Measurements from ENCODE around the gene IKZF4. TPM values are rescaled to one million over a fixed set of nuclear protein-coding genes. Genes with fewer than 3 reads are reported as not detected.

IKZF4 gene
- total RNA-seq, 1 donor: 2.5 TPM

GRCh38 chr12:56080556-56081138 lies 59.8 kb downstream of the IKZF4 start:
- peak overlapping the region; percentile 97 for H3K4me2 ChIP-seq (ENCODE audit: insufficient read depth, low read length)
- H3K4me1 ChIP-seq (ENCODE audit: insufficient read depth, low read length): peaks cover 9% of the 10 kb centered on the region
- no peak overlapping the region for H3K27ac ChIP-seq (ENCODE audit: low read depth, low read length)
- DNase-seq (ENCODE audit: insufficient read length, low spot score, missing footprints): peak; percentile 42
- peak overlapping the region; percentile 79 for H3K4me3 ChIP-seq (ENCODE audit: insufficient read depth, low read length)
- H3K9me3 ChIP-seq (ENCODE audit: low read depth, low read length): no peaks in the 10 kb centered on the region
- no peaks in the 10 kb centered on the region for H4K20me1 ChIP-seq (ENCODE audit: insufficient read depth, low read length)
- no peaks in the 10 kb centered on the region for H3K79me2 ChIP-seq (ENCODE audit: insufficient read depth, low read length)
- peaks cover 25% of the 10 kb centered on the region for H3K27me3 ChIP-seq (ENCODE audit: insufficient read depth, low read length)
- H3K36me3 ChIP-seq (ENCODE audit: insufficient read depth, low read length): no peaks in the 10 kb centered on the region
- TF ChIP-seq CTCF (IDR thresholded peaks at IDR 0.05; ENCODE audit: extremely low read depth, low read depth, low read length): no peak
- H2AFZ ChIP-seq (ENCODE audit: low read length): no peak overlapping the region

GRCh38 chr12:56081393-56082347 lies 60.8 kb downstream of the IKZF4 start:
- H3K27ac ChIP-seq (ENCODE audit: low read depth, low read length): no peak overlapping the region
- no peak overlapping the region for H2AFZ ChIP-seq (ENCODE audit: low read length)
- peak; percentile 56 for DNase-seq (ENCODE audit: insufficient read length, low spot score, missing footprints)
- no peak overlapping the region for H3K4me3 ChIP-seq (ENCODE audit: insufficient read depth, low read length)
- no peaks in the 10 kb centered on the region for H3K9me3 ChIP-seq (ENCODE audit: low read depth, low read length)
- peaks cover 9% of the 10 kb centered on the region for H3K4me1 ChIP-seq (ENCODE audit: insufficient read depth, low read length)
- no peaks in the 10 kb centered on the region for H3K79me2 ChIP-seq (ENCODE audit: insufficient read depth, low read length)
- no peak for TF ChIP-seq CTCF (IDR thresholded peaks at IDR 0.05; ENCODE audit: extremely low read depth, low read depth, low read length)
- no peak overlapping the region for H3K4me2 ChIP-seq (ENCODE audit: insufficient read depth, low read length)
- peaks cover 25% of the 10 kb centered on the region for H3K27me3 ChIP-seq (ENCODE audit: insufficient read depth, low read length)
- H4K20me1 ChIP-seq (ENCODE audit: insufficient read depth, low read length): no peaks in the 10 kb centered on the region
- no peaks in the 10 kb centered on the region for H3K36me3 ChIP-seq (ENCODE audit: insufficient read depth, low read length)

- Histone ChIP-seq H3K4me1 (ENCODE audit: insufficient read depth, low read length) (peaks cover 9% of the 10 kb centered on the region), H3K27me3 (ENCODE audit: insufficient read depth, low read length) (peaks cover 25% of the 10 kb centered on the region), H4K20me1 (ENCODE audit: insufficient read depth, low read length) (no peaks in the 10 kb centered on the region), H3K4me2 (ENCODE audit: insufficient read depth, low read length) (no peak overlapping the region), H3K27ac (ENCODE audit: low read depth, low read length) (no peak overlapping the region), H3K4me3 (ENCODE audit: insufficient read depth, low read length) (no peak overlapping the region), H2AFZ (ENCODE audit: low read length) (no peak overlapping the region), H3K79me2 (ENCODE audit: insufficient read depth, low read length) (no peaks in the 10 kb centered on the region), H3K9me3 (ENCODE audit: low read depth, low read length) (no peaks in the 10 kb centered on the region), H3K36me3 (ENCODE audit: insufficient read depth, low read length) (no peaks in the 10 kb centered on the region)
- no peak for DNase-seq (ENCODE audit: insufficient read length, low spot score, missing footprints)
- no peak for TF ChIP-seq CTCF (IDR thresholded peaks at IDR 0.05; ENCODE audit: extremely low read depth, low read depth, low read length)
Measured at GRCh38 chr12:56082382-56082781, 61.5 kb downstream of the IKZF4 start.

- Histone ChIP-seq H3K4me1 (ENCODE audit: insufficient read depth, low read length) (peaks cover 9% of the 10 kb centered on the region), H3K27ac (ENCODE audit: low read depth, low read length) (no peak overlapping the region), H2AFZ (ENCODE audit: low read length) (no peak overlapping the region), H3K36me3 (ENCODE audit: insufficient read depth, low read length) (no peaks in the 10 kb centered on the region), H4K20me1 (ENCODE audit: insufficient read depth, low read length) (no peaks in the 10 kb centered on the region), H3K4me3 (ENCODE audit: insufficient read depth, low read length) (no peak overlapping the region), H3K4me2 (ENCODE audit: insufficient read depth, low read length) (no peak overlapping the region), H3K27me3 (ENCODE audit: insufficient read depth, low read length) (peaks cover 25% of the 10 kb centered on the region), H3K9me3 (ENCODE audit: low read depth, low read length) (no peaks in the 10 kb centered on the region), H3K79me2 (ENCODE audit: insufficient read depth, low read length) (no peaks in the 10 kb centered on the region)
- no peak for TF ChIP-seq CTCF (IDR thresholded peaks at IDR 0.05; ENCODE audit: extremely low read depth, low read depth, low read length)
- peak; percentile 73 for DNase-seq (ENCODE audit: insufficient read length, low spot score, missing footprints)
Measured at GRCh38 chr12:56082967-56083366, 62.1 kb downstream of the IKZF4 start.

All from osteoblast (primary cell).